Esophagus muscularis mucosa (tissue), 4 donors: ENCODE data around the gene TRPM7. TPM values are rescaled to one million over a fixed set of nuclear protein-coding genes. Genes with fewer than 3 reads are reported as not detected.
"Not testable (repeated sequence)": the region's sequence is repeated elsewhere in the genome, so short reads cannot be mapped to it uniquely, and the experiment has no call there.

Source experiments
- DNase-seq: peaks from one replicate; pipeline ENCODE4 v3.0.0-alpha.2; 2017; ENCODE audit errors: extremely low spot score
- H3K27ac ChIP-seq, 4 donors: fragments of 200-600 bp; sonication (generic); replicated peaks in 1 of 4; 1 replicate in 3 of 4; 2 replicates in 1 of 4; pipeline ENCODE4 v1.5.1; 2016 to 2019; ENCODE audit warnings: mild to moderate bottlenecking in 1 of 4
- H3K27me3 ChIP-seq, 4 donors: fragments of 200-600 bp; sonication (generic); one replicate each; pipeline versions ENCODE4 v1.5.1 to v1.6.0; 2016 to 2019
- H3K36me3 ChIP-seq, 4 donors: fragments of 200-600 bp; sonication (generic); one replicate each; pipeline ENCODE4 v1.5.1; 2016 to 2019
- H3K4me1 ChIP-seq, 4 donors: fragments of 200-600 bp; sonication (generic); one replicate each; pipeline ENCODE4 v1.5.1; 2016 to 2019
- H3K4me3 ChIP-seq, 4 donors: fragments of 200-600 bp; sonication (generic); 1 replicate in 2 of 4; 2 replicates in 2 of 4; pipeline ENCODE4 v1.5.1; 2016 to 2019; ENCODE audit warnings: mild to moderate bottlenecking in 4 of 4, moderate library complexity in 1 of 4
- H3K9me3 ChIP-seq, 4 donors: fragments of 200-600 bp; sonication (generic); 1 replicate in 3 of 4; 2 replicates in 1 of 4; pipeline ENCODE4 v1.5.1; 2016 to 2019
- EP300 ChIP-seq: sonication (generic); formaldehyde crosslinking; IDR thresholded peaks from one replicate; pipeline ENCODE4 v1.6.1; 2017; ENCODE audit warnings: antibody characterized with exemption
- POLR2A ChIP-seq: fragments of 450-650 bp; IDR thresholded peaks from one replicate; pipeline ENCODE4 v1.6.1; 2017; ENCODE audit warnings: antibody characterized with exemption, moderate library complexity, mild to moderate bottlenecking, low read depth
- POLR2AphosphoS5 ChIP-seq, 2 donors: sonication (generic); formaldehyde crosslinking; IDR thresholded peaks; one replicate each; pipeline ENCODE4 v1.6.1; 2017; ENCODE audit warnings: antibody characterized with exemption in 2 of 2
- WGBS: methylation state at CpG from one replicate; pipeline ENCODE4 v1.1.5; 2018; 5-methylcytosine and 5-hydroxymethylcytosine counted together
- intact Hi-C: fragments of 100-400 bp; cut with DNase I; formaldehyde crosslinking; loops from one replicate; pipeline ENCODE4 v1.15.1; 2023
- total RNA-seq, 4 donors: library from RNA; depleted of rRNA; stranded (reverse); fragments of >200 nt; gene quantifications; one replicate each; pipeline versions ENCODE4 v1.1.0 to v1.2.1, GENCODE V29; 2016
- TF ChIP-seq, protein P1 (sequence below), 3 experiments: fragments of 200-600 bp in 2 of 3; fragments of 450-650 bp in 1 of 3; sonication (generic) in 2 of 3; IDR thresholded peaks; one replicate each; pipeline ENCODE4 v1.5.1; 2017 to 2019; ENCODE audit warnings: antibody characterized with exemption in 3 of 3, mild to moderate bottlenecking in 2 of 3, moderate library complexity in 1 of 3

The TRPM7 gene
- total RNA-seq, 4 donors from 2014 or later, result 27.9 to 39.9 (median 33.9) TPM

DNA sequence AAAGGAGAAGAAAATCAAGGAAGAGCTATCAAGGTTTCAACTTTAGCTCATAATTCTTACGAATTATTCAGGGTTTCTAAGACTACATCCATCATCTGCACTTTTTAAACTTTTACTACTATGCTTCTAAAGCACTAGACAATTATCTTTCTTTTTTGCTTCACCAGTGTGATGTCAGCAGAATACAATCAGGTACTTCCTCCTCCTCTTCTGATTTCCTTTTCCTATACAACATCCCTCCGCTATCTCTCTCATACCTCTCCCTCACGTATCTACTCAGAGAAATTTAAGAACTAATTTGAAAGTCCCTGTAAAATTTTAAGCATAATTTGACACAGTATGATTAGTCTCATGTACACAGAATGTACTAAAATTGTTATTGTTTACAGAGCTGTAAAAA, 92.8 kb downstream of the TRPM7 start:
- peaks cover 46 to 100% (median 89%) of the 10 kb centered on the region in 4 donors for H3K36me3 ChIP-seq
- H3K4me3 ChIP-seq, result no peak overlapping the region
- no peak overlapping the region for H3K27ac ChIP-seq
- WGBS, result 88% methylated on average over 3 of the region's 3 CpGs
- no peaks in the 10 kb centered on the region for H3K4me1 ChIP-seq
- no peaks in the 10 kb centered on the region for H3K27me3 ChIP-seq
- no peak for DNase-seq
- intact Hi-C loops, result no loop called here
- TF ChIP-seq POLR2A, result no peak
- TF ChIP-seq POLR2AphosphoS5 (IDR thresholded peaks at IDR 0.05), result no peak
- TF ChIP-seq EP300, result no peak
- TF ChIP-seq, protein P1, sequence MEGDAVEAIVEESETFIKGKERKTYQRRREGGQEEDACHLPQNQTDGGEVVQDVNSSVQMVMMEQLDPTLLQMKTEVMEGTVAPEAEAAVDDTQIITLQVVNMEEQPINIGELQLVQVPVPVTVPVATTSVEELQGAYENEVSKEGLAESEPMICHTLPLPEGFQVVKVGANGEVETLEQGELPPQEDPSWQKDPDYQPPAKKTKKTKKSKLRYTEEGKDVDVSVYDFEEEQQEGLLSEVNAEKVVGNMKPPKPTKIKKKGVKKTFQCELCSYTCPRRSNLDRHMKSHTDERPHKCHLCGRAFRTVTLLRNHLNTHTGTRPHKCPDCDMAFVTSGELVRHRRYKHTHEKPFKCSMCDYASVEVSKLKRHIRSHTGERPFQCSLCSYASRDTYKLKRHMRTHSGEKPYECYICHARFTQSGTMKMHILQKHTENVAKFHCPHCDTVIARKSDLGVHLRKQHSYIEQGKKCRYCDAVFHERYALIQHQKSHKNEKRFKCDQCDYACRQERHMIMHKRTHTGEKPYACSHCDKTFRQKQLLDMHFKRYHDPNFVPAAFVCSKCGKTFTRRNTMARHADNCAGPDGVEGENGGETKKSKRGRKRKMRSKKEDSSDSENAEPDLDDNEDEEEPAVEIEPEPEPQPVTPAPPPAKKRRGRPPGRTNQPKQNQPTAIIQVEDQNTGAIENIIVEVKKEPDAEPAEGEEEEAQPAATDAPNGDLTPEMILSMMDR (IDR thresholded peaks at IDR 0.05), result no peak
- no peaks in the 10 kb centered on the region for H3K9me3 ChIP-seq

DNA sequence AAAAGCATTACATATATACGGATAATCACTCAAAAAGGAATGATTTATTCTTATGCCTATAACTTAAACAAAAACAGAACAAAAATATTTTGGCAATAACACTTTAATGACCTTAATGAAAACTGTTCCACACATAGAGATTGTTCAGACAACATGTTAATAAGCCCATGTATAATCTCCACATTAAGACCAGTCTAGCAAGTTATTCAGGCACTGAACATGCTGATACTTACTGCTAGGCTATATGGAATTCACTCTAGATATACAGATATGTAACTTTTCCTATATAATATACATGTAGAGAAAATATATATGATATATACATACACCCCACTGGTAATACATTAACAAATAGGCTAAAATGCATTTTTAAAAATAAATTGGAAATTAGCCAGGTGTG, 96.3 kb downstream of the TRPM7 start:
- Histone ChIP-seq H3K27me3 (no peaks in the 10 kb centered on the region), H3K36me3 (peaks cover 45 to 100% (median 83%) of the 10 kb centered on the region in 4 donors), H3K27ac (no peak overlapping the region), H3K4me1 (no peaks in the 10 kb centered on the region), H3K4me3 (no peak overlapping the region), H3K9me3 (no peaks in the 10 kb centered on the region)
- intact Hi-C loops, result no loop called here
- DNase-seq, result no peak
- TF ChIP-seq POLR2A (no peak), POLR2AphosphoS5 (IDR thresholded peaks at IDR 0.05) (no peak), EP300 (no peak)
- TF ChIP-seq, protein P1 (IDR thresholded peaks at IDR 0.05), result no peak
- WGBS, result 81% methylated on average over 1 of the region's 1 CpG

DNA sequence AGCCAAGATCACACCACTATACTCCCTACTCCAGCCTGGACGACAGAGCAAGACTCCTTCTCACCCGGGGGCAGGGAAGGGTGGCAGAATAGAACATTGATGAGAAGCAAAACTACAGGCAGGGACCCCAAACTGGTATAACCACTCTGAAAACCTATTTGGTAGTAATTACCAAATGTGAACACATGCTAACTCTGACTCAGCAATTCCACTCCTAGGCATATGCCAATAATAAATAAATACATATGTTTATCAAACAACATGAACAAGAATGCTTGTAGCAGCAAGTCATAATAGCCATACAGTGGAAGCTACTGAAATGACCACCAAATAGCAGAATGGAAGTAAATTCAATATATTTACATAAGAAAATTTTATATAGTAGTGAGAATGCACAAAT, 109.1 kb downstream of the TRPM7 start:
- Histone ChIP-seq H3K9me3 (no peaks in the 10 kb centered on the region), H3K27me3 (no peaks in the 10 kb centered on the region), H3K27ac (no peak overlapping the region), H3K4me3 (no peak overlapping the region), H3K4me1 (no peaks in the 10 kb centered on the region), H3K36me3 (peaks cover 34 to 99% (median 84%) of the 10 kb centered on the region in 4 donors)
- no peak for TF ChIP-seq POLR2AphosphoS5 (IDR thresholded peaks at IDR 0.05)
- TF ChIP-seq POLR2A, result no peak
- TF ChIP-seq, protein P1 (IDR thresholded peaks at IDR 0.05), result no peak
- TF ChIP-seq EP300, result no peak
- 81% methylated on average over 2 of the region's 2 CpGs for WGBS
- DNase-seq, result no peak
- intact Hi-C loops, result loop anchor here (10.0 kb wide), 1 partner anchor 83 kb away; no protein-coding TSS in a partner anchor

DNA sequence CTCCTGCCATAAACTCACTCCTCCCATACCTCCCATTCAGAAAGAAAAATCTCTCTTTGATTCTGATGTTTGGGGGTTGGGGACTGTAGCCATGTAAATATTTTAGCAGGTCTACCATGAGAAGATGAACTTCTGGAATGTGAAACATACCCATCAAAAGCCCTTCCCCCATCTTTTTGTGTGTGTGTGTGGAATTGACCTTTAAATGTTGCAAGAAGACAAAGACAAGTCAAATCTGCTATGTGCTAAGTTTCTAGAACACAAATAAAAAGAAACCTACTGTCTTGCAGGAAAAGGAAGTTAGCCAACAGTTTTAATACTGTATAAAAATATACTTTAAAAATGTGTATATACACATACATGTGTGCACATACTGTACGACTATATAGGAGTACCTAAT, 110.4 kb downstream of the TRPM7 start:
- peaks cover 29 to 100% (median 80%) of the 10 kb centered on the region in 4 donors for H3K36me3 ChIP-seq
- no peaks in the 10 kb centered on the region for H3K9me3 ChIP-seq
- TF ChIP-seq, protein P1 (IDR thresholded peaks at IDR 0.05), result no peak
- TF ChIP-seq POLR2AphosphoS5 (IDR thresholded peaks at IDR 0.05) (no peak), EP300 (no peak), POLR2A (no peak)
- no peaks in the 10 kb centered on the region for H3K4me1 ChIP-seq
- WGBS, result 59% methylated on average over 1 of the region's 1 CpG
- DNase-seq, result no peak
- intact Hi-C loops, result loop anchor here (10.0 kb wide), 1 partner anchor 81 kb away; no protein-coding TSS in a partner anchor
- no peak overlapping the region for H3K27ac ChIP-seq
- H3K27me3 ChIP-seq, result no peaks in the 10 kb centered on the region
- H3K4me3 ChIP-seq, result no peak overlapping the region

DNA sequence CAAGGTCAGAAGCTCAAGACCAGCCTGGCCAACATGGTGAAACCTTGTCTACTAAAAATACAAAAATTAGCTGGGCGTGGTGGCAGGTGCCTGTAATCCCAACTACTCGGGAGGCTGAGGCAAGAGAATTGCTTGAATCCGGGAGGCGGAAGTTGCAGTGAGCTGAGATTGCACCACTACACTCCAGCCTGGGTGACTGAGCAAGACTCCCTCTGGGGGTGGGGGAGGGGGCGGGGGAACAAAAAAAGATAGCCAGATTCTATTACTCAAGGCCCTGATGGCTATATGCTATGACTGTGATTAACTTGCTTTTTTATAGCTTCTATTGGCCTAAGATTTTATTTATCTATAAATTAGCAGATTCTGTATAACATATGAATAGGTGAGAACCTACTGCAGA, 112.8 kb downstream of the TRPM7 start:
- peaks cover 28 to 99% (median 75%) of the 10 kb centered on the region in 4 donors for H3K36me3 ChIP-seq
- H3K9me3 ChIP-seq, H3K4me3 ChIP-seq, H3K4me1 ChIP-seq, H3K27me3 ChIP-seq, DNase-seq, H3K27ac ChIP-seq: not testable (repeated sequence)
- 95% methylated on average over 5 of the region's 5 CpGs for WGBS
- intact Hi-C loops, result loop anchor here (10.0 kb wide), 1 partner anchor 79 kb away; no protein-coding TSS in a partner anchor
